ENCODE measurements around the gene CLDN7. TPM values are rescaled to one million over a fixed set of nuclear protein-coding genes. Genes with fewer than 3 reads are reported as not detected.

The CLDN7 gene
- total RNA-seq, 2 experiments from 2014 or later = 1.5 to 1.7 TPM

- Mint-ChIP-seq H3K27ac (no peak overlapping the region), H3K27me3 (peaks cover 26% of the 10 kb centered on the region), H3K4me1 (ENCODE audit: low read depth) (peaks cover 14% of the 10 kb centered on the region), H3K4me3 (no peak overlapping the region), H3K36me3 (ENCODE audit: low read depth) (no peaks in the 10 kb centered on the region), H3K9me3 (no peaks in the 10 kb centered on the region)
- CTCF ChIA-PET = interaction anchor here (1.2 to 2.7 kb wide), 2 partner anchors 11 to 247 kb away, joined by 5 to 14 read pairs; partner anchors contain the start of gene SLC2A4
- ATAC-seq (no peak), DNase-seq (no peak)
- intact Hi-C loops (cut with micrococcal nuclease) = no loop called here
- POLR2A ChIA-PET = interaction anchor here (0.8 to 1.9 kb wide), 5 partner anchors 9 to 59 kb away, joined by 3 to 7 read pairs (median 3); partner anchors contain the start of genes DVL2 and SLC2A4
- no peak for TF ChIP-seq CTCF (IDR thresholded peaks at IDR 0.05)
These were observed 30.5 kb upstream of the CLDN7 start for GRCh38 chr17:7292729-7293128.

- Mint-ChIP-seq H3K27ac (no peak overlapping the region), H3K27me3 (peaks cover 26% of the 10 kb centered on the region), H3K4me1 (ENCODE audit: low read depth) (peaks cover 14% of the 10 kb centered on the region), H3K4me3 (no peak overlapping the region), H3K9me3 (no peaks in the 10 kb centered on the region), H3K36me3 (ENCODE audit: low read depth) (no peaks in the 10 kb centered on the region)
- TF ChIP-seq CTCF (IDR thresholded peaks at IDR 0.05) = no peak
- DNase-seq = no peak
- CTCF ChIA-PET = interaction anchor here (1.2 to 2.7 kb wide), 3 partner anchors 10 to 381 kb away, joined by 4 to 14 read pairs (median 5); partner anchors contain the start of gene SLC2A4
- no peak for ATAC-seq
- POLR2A ChIA-PET = interaction anchor here (0.9 to 1.4 kb wide), 3 partner anchors 10 to 58 kb away, joined by 3 to 4 read pairs (median 3); partner anchors contain the start of gene DVL2
- intact Hi-C loops (cut with micrococcal nuclease) = no loop called here
These were observed 29.9 kb upstream of the CLDN7 start for GRCh38 chr17:7292194-7292593.

GRCh38 chr17:7290685-7291084 is 28.4 kb upstream of the CLDN7 start:
- ChIA-PET CTCF (interaction anchor here (1.6 kb wide), 1 partner anchor 10 kb away, joined by 8 read pairs; no protein-coding TSS in a partner anchor), POLR2A (interaction anchor here (1.9 kb wide), 1 partner anchor 9 kb away, joined by 5 read pairs; the partner anchor contains the start of gene SLC2A4)
- ATAC-seq (no peak), DNase-seq (no peak)
- no peak for TF ChIP-seq CTCF (IDR thresholded peaks at IDR 0.05)
- H3K36me3 Mint-ChIP-seq (ENCODE audit: low read depth) = no peaks in the 10 kb centered on the region
- H3K4me1 Mint-ChIP-seq (ENCODE audit: low read depth) = peaks cover 8% of the 10 kb centered on the region
- H3K27me3 Mint-ChIP-seq = peaks cover 19% of the 10 kb centered on the region
- no peak overlapping the region for H3K4me3 Mint-ChIP-seq
- no peak overlapping the region for H3K27ac Mint-ChIP-seq
- intact Hi-C loops (cut with micrococcal nuclease) = no loop called here
- no peaks in the 10 kb centered on the region for H3K9me3 Mint-ChIP-seq

- intact Hi-C loops (cut with micrococcal nuclease) = no loop called here
- Mint-ChIP-seq H3K4me1 (ENCODE audit: low read depth) (peaks cover 5% of the 10 kb centered on the region), H3K4me3 (no peak overlapping the region), H3K27ac (no peak overlapping the region), H3K9me3 (no peaks in the 10 kb centered on the region), H3K27me3 (peaks cover 16% of the 10 kb centered on the region), H3K36me3 (ENCODE audit: low read depth) (no peaks in the 10 kb centered on the region)
- CTCF ChIA-PET = interaction anchor here (1.6 kb wide), 1 partner anchor 10 kb away, joined by 8 read pairs; no protein-coding TSS in a partner anchor
- ATAC-seq (no peak), DNase-seq (no peak)
- POLR2A ChIA-PET = interaction anchor here (1.9 kb wide), 1 partner anchor 9 kb away, joined by 5 read pairs; the partner anchor contains the start of gene SLC2A4
- no peak for TF ChIP-seq CTCF (IDR thresholded peaks at IDR 0.05)
These were observed 27.9 kb upstream of the CLDN7 start for GRCh38 chr17:7290166-7290565.

GRCh38 chr17:7289256-7290032 is 27.2 kb upstream of the CLDN7 start:
- no peaks in the 10 kb centered on the region for H3K36me3 Mint-ChIP-seq (ENCODE audit: low read depth)
- DNase-seq (no peak), ATAC-seq (no peak)
- H3K27ac Mint-ChIP-seq = no peak overlapping the region
- no peak overlapping the region for H3K4me3 Mint-ChIP-seq
- H3K9me3 Mint-ChIP-seq = no peaks in the 10 kb centered on the region
- CTCF ChIA-PET = no interaction called here
- no peak for TF ChIP-seq CTCF (IDR thresholded peaks at IDR 0.05)
- H3K27me3 Mint-ChIP-seq = peaks cover 14% of the 10 kb centered on the region
- POLR2A ChIA-PET = interaction anchor here (0.6 to 1.9 kb wide), 2 partner anchors 8 to 397 kb away, joined by 4 to 5 read pairs; partner anchors contain the start of gene SLC2A4
- intact Hi-C loops (cut with micrococcal nuclease) = no loop called here
- H3K4me1 Mint-ChIP-seq (ENCODE audit: low read depth) = peaks cover 3% of the 10 kb centered on the region
